Uterus (tissue), 2 donors: ENCODE results near the gene NCKAP5L.

Experiments used
- POLR2A ChIP-seq, 2 donors: fragments of 450-650 bp; IDR thresholded peaks; one replicate each; pipeline ENCODE4 v1.6.1; 2016; ENCODE audit warnings: antibody characterized with exemption in 2 of 2, mild to moderate bottlenecking in 1 of 2, moderate library complexity in 1 of 2
- TF ChIP-seq, protein P1 (sequence below), 4 experiments: fragments of 200-600 bp in 2 of 4; fragments of 450-650 bp in 2 of 4; sonication (generic) in 2 of 4; IDR thresholded peaks; one replicate each; pipeline ENCODE4 v1.5.1; 2016 to 2019; ENCODE audit warnings: antibody characterized with exemption in 4 of 4, mild to moderate bottlenecking in 2 of 4, moderate library complexity in 1 of 4

DNA sequence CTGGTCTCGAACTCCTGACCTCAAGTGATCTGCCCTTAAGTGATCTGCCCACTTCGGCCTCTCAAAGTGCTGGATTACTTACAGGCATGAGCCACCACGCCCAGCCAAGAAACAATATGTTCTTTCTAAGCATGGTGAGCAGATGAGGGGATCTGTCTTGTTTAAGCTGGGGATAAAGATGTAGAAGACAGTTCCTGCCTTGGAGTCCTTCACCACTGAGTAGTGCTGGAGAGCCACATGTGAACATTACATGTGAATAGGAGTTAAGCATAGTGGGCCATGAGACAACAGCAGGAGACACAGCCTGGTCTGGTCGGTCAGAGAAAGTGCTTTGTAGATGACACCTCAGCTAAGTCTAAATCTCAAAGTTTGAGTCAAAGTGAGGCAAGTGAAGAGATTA is 60.9 kb downstream of the NCKAP5L start:
- TF ChIP-seq, protein P1, sequence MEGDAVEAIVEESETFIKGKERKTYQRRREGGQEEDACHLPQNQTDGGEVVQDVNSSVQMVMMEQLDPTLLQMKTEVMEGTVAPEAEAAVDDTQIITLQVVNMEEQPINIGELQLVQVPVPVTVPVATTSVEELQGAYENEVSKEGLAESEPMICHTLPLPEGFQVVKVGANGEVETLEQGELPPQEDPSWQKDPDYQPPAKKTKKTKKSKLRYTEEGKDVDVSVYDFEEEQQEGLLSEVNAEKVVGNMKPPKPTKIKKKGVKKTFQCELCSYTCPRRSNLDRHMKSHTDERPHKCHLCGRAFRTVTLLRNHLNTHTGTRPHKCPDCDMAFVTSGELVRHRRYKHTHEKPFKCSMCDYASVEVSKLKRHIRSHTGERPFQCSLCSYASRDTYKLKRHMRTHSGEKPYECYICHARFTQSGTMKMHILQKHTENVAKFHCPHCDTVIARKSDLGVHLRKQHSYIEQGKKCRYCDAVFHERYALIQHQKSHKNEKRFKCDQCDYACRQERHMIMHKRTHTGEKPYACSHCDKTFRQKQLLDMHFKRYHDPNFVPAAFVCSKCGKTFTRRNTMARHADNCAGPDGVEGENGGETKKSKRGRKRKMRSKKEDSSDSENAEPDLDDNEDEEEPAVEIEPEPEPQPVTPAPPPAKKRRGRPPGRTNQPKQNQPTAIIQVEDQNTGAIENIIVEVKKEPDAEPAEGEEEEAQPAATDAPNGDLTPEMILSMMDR (IDR thresholded peaks at IDR 0.05): no peak
- TF ChIP-seq POLR2A (IDR thresholded peaks at IDR 0.05): no peak
